ENCODE data around the gene CHMP3. TPM values are rescaled to one million over a fixed set of nuclear protein-coding genes. Genes with fewer than 3 reads are reported as not detected.

CHMP3 gene
- total and polyA plus RNA-seq, 2 of the 13 experiments (the other 11 are each of a cell fraction or from before 2014, with no cell fraction given), result 64.1 to 114 TPM

DNA sequence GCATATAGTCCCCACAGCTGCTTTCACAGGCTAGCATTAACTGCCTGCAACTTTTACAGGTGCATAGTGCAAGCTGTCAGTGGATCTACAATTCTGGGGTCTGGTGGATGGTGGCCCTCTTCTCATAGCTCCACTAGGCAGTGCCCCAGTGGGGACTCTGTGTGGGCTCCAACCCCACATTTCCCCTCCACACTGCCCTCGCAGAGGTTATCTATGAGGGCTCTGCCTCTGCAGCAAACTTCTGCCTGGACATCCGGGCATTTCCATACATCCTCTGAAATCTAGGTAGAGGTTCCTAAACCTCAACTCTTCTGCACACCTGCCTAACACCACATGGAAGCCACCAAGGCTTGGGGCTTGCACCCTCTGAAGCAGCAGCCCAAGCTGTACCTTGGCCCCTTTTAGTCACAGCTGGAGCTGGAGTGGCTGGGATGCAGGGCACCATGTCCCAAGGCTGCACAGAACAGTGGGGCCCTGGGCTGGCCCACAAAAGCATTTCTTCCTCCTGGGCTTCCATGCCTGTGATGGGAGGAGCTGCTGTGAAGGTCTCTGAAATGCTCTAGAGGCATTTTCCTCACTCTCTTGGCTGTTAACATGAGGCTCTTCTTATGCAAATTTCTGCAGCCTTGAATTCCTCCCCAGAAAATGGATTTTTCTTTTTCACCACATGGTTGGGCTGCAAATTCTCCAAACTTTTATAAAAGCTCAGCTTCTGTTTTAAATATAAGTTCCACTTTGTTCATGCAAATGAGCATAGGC lies 62.7 kb downstream of the CHMP3 start (continued):
- TF ChIP-seq AFF4 (CRISPR knock-in tag; IDR thresholded peaks at IDR 0.05) (no peak), ZBED4 (CRISPR knock-in tag; IDR thresholded peaks at IDR 0.05; ENCODE audit: borderline replicate concordance) (no peak), CBX5 (CRISPR knock-in tag; IDR thresholded peaks at IDR 0.05; ENCODE audit: borderline replicate concordance) (peak; percentile 68; the same call in 1 of the 2 replicates), FOXA1 (IDR thresholded peaks at IDR 0.05) (no peak), FOXA1 (CRISPR knock-in tag; IDR thresholded peaks at IDR 0.05) (no peak)

All from HepG2 (cell line).